ENCODE measurements around the gene TNFRSF18.
A peak's percentile ranks its signal among the peaks of the same experiment; 100 is the strongest.

TNFRSF18 gene

DNA sequence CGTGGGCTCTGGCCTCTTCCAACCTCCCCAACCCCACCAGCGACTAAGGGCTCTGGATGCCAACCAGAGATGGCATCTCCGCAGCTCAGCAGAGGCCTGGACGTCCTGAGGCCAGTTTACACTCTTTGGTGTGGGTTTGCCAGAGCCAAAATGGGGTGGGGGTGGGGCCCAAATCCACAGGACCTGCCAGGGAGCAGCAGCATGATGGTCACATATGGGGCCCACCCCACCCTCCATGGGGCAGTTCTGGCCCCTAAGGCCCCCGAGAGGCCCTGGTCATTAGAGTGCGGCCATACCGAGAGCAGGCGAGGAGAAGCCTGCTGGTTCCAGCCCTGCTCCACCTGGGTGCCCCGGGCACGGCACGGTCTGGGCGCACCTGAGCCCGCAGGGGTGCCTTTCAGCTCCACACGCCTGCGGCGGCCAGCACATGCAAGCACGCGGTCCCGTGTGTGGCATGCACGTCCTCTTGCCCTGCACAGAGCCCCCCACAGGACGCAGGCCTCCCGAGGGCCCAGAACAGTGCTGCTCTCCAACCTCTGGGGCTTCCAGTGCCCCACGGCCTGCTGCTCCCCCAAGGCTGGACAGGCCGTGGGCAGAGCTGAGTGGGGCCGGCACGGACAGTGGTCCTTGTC lies 35.3 kb upstream of the TNFRSF18 start:
- FAIRE-seq (no peak), DNase-seq (ENCODE audit: extremely low spot score, insufficient read length, low read depth) (no peak)

DNA sequence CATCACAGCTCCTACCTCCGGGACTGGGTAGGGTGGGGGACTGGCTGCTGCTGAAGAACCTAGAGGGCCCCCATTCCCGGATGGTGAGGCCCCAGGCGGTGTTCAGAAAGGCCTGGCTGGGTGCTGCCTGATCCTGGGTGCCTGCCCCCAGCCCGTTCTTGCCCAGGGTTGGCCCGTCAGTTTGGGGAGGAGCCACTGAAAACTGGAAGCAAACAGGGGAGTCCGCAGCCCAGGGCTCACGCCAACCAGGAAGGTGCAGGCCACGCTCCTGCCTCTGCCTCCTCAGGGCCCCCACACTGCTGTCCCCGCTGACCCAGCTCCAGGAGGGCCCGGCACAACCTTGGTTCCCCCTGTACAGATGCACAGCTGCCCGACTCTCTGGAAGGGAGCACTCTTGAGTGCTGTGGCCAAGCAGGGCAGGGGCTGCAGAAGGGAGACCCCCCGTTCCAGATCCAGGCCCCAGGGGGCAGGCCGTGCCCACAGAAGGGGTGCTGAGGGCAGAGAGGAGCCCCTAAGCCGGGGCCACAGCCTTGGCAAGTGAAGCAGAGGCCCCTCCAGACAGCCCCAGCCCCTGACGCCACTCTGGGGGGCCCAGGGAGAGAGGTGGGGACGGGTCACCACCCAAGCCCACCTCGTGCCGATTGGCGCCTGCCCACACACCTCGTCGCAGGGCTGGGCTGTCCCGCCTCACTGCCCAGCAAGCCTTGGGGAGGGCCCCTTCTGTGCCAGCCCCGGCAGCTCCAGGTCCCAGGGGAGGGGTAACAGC lies 34.6 kb upstream of the TNFRSF18 start:
- FAIRE-seq: no peak
- DNase-seq (ENCODE audit: extremely low spot score, insufficient read length, low read depth): no peak

DNA sequence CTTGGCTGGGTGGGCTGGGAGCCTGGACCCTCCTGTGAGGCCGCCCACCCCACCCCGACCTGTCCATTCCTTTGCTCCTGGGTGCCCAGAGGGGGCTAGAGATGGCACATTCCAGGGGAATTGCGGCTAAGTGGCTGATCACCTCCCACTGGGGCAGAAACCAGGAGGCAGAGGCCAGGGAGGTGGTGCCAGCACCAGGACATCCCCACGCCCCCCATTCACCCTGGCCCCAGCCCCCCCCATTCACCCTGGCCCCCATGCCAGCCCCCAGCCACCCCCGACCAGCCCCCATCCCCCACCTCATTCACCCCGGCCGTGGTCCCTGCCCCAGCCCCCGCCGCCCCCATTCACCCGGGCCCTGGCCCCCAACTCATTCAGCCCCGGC lies 33.9 kb upstream of the TNFRSF18 start:
- FAIRE-seq (no peak), DNase-seq (ENCODE audit: extremely low spot score, insufficient read length, low read depth) (no peak)

DNA sequence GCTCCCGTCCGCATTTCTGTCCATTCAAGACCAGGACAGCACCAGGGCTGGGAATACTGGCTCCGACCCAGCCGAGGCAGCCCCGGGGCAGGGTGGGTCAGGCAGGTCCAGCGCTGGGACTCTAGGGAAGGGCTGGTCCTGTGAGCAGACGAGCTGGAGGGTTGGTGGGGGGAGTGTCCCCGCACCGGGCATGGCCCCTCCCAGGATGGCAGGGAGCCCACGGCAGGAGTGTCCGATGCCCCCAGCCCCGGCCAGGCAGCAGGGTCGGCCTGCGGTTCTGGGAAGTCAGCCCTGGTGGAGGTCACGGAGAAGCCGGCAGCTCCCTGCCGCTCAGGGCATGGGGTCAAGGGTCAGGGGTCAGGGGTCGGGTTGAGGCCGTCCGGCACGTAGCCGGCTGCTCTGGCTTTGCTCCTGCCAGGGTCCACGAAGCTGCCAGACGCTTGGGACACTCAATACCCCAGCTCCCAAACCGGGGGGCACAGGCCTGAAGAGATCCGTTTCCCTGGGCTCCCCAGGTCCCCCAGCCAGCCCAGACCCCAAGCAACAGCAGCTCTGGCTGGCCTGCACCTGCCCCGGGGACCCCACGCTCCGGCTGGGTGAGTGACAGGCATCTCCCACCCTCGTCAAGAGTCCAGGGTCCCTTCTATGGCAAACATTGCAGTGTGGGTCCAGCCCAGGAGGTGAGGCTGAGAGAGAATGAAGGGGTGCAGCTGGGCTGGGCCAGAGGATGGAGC lies 33.4 kb upstream of the TNFRSF18 start:
- DNase-seq (ENCODE audit: extremely low spot score, insufficient read length, low read depth): no peak
- FAIRE-seq: no peak

DNA sequence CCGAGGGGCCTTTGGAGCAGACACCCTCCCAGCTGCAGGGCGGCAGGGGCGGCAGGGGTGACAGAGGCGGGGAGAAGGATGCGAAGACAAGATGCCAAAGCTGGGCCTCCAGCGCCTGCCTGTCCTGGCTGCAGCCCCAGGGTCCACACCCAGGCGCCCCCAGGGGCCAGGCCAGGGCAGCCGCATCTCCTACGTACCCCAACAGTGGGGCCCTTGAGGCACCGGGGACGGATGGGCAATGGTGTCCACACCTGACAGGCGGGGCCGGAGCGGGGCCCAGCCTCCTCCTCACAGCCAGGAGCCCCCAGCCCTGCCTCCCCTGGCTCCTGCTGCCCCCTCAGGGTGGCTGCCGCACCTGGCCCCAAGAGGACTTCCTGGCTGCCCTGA lies 32.8 kb upstream of the TNFRSF18 start:
- FAIRE-seq: no peak

DNA sequence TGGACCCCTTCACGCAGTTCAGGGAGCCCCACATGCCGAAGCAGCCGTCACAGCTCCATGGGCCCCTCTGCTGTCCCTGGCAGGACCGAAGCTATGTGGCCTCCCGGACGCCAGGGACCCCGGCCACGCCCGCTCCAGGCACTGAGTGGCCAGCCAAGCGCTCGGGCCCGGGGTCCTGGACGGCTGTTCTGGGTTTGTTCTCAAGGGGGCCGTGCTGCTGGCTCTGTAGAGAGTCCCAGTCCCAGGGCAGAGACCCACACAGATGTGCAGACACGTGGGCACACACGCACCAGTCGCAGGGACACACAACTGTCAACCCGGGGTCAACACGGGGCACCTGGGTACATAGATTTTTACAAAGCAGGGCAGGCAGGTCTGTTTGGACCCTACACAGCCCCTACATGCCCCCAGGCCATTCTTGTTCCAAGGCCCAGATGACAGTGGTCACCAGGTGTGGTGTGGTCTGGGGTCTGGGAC lies 32.3 kb upstream of the TNFRSF18 start:
- DNase-seq (ENCODE audit: extremely low spot score, insufficient read length, low read depth): no peak
- FAIRE-seq: no peak

More for the DNA sequence above, 32.8 kb upstream of the TNFRSF18 start:
- no peak for DNase-seq (ENCODE audit: extremely low spot score, insufficient read length, low read depth)

DNA sequence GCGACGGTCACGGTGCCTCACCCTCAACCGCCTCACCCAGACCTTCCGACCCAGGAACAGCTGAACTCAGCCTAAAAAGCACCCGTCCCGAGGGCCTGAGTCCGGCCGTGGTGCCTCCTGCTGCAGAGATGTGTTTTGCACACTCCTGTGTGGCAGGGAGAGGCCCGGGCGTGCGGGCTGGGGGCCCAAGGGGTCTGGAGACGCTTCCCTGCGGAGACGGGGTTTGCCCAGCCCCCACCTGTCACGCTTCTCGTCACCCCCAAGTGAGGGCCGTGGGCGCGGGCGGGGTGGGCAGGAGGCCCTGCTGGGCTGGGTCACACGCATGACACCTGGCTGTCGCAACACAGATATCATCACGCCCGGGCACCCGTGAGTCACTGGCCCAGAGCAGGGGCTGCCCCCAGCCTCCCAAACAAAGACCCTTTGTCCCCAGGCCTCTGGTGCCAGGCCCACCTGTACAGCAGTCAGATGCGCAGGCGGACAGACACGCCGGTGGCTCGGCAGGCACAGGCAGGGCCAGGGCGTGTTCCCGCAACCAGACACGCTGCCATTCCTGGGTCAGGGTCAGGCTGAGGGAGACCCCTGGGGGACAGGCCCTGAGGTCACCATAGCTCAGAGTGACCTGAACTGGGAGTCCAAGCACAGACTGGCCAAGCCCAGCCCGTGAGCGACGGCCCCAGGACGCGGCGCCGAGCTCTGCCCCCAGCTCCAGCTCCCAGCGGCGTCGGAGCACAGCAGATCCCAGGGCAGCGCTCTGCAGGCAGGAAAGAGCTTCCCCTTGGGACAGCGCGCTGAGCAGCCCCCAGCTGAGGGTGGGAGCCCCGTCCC lies 31.7 kb upstream of the TNFRSF18 start:
- FAIRE-seq (no peak), DNase-seq (ENCODE audit: extremely low spot score, insufficient read length, low read depth) (no peak)

DNA sequence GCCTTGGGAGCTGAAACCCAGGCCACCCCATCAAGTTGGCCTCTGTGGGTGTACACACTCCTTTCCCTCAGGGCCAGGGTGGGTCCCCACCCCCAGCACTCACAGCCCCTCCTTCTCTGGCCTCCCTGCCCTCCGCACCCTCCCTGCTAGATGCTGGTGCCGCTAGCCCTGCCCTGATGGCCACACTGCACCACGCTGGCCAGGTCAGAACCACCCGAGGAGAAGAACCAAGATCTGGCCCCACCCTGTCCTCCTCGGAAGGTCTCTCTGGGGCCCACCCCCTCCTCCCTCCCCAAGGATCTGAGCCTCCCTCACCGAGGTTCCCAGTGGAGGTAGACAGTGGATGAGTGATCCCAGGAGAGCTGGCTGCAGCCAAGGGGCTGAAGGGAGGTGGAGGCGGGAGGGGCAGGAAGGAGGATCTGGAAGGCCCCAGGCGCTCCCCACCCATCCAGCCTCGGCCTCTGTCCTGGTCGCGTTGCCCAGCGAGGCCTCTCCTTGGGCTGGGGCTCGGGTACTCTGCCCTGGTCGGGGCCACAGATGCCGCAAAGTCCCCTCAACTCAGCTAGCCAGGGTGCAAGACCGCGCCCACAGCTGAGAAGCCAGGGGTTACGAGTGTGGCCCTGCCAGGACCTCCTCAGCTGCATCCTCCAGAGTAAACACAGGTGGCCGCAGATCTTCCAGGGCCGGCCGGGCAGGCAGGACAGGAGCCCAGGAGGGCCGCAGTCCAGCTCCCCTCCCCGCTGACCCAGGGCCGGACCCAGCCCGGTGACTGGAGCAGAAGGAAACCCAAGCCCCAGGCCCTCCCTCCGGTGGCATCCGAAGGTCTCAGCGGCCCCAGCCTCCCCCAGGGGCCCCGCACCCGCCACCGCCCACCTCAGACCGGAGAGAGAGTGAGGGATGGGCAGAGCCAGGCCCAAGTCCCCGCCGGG lies 30.8 kb upstream of the TNFRSF18 start:
- FAIRE-seq (no peak), DNase-seq (ENCODE audit: extremely low spot score, insufficient read length, low read depth) (no peak)

DNA sequence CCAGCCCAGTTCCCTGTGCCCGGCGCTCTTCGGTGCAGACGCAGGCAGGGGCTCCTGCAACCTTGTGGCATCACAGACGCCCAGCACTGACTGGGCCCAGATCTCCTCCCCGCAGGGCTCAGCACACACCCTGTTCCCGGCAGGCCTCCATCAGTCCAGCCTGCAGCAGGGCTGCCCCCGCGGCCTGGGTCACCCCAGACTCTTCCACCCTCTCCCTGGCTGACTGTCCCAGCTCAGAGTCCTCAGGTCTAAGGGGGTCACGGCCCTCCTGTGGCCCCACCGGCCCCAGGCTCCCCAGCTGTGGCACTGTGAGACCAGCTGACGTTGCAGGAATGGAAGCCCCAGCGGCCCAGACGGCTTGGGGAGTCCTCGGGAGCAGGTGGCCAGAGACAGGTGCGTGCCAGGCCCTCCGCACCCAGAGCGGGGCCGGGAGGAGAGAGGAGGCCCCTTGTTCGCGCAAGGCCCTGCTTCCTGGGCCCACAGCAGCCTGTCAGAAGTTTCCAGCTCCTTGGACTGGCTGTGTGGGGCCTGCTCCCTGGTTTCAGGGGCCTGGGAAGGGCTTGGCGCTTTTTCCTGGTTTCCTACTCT lies 29.9 kb upstream of the TNFRSF18 start:
- no peak for FAIRE-seq

DNA sequence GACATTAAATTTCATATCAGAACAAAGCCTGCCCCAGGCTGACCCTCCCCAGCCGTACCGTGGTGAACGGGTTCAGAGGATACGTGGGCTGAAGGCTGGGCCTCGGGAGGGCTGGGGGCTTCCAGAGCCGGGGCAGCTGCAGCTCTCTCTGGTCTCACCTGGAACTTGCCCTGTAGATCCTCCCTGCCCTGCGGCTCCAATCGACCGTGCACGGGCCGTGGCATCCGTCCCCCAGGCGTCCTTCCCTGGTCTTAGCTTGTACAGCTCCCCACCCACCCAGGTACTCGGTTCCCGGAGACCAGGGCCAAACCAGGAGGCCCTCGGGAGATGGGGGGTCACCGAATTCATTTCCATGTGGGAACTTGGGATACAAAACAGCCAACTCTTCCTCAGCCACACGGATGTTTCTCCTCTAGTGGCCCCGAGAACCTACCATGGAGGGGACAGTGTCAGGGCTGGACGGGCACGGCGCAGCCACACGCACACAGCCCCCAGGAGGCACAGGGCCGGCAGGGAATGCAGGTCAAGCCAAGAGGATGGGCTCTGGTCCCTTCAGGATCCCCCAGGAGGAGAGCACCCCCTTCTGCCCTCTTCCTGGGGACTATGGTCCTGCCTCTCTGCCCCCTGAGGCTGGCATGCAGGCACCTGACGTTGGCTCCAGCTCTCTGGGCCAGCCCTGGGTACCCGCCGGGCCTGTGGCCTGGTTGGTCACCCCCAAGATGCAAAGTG lies 28.8 kb upstream of the TNFRSF18 start:
- FAIRE-seq (no peak), DNase-seq (ENCODE audit: extremely low spot score, insufficient read length, low read depth) (no peak)

More for the DNA sequence above, 29.9 kb upstream of the TNFRSF18 start:
- DNase-seq (ENCODE audit: extremely low spot score, insufficient read length, low read depth): no peak

DNA sequence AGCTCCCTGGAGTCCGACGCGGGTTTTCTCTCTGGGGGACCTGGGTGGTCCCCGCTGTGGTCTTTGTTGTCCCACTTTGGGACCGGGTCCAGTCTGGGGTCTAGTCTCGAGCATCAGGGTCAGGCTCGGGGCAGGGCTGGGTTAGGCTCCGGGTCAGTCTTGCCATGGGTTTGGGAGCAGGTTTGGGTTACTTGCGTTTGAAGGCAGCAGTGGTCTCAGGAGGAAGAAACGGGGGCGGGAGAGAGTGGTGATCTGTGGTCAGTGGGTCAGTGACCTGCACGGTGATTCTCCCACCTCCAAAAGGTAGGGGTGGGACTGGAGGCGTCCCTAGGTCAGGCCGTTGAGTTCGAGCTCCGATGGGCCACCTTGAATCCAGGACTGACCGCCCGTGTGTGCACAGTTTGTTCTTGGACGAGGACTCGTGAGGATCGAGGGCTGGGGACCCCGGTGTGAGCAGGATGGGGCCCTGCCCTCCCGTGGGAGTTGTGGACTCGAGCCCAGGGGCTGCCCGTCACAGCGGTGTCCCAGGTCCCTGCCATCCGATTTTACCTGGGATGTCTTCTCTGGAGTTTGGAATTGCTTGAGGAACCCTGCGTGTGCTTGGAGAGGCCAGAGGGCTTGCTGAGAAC lies 27.9 kb upstream of the TNFRSF18 start:
- DNase-seq (ENCODE audit: extremely low spot score, insufficient read length, low read depth) (no peak), FAIRE-seq (no peak)

DNA sequence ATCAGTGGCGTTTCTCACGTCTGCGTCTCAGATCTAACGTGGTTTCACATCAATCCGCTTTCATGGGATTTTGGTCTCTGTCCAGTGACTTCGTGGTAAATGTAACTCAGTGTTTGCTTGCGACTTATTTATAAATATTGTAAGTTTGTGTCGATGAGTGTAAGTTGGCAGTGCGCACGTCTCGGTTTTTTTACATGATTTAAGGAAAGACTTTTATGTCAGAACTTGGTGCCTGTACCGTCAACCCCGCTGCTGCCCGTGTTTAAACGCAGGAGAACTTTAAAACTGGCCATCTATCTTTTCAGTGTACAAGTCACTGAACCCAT lies 27.1 kb upstream of the TNFRSF18 start:
- no peak for FAIRE-seq
- DNase-seq (ENCODE audit: extremely low spot score, insufficient read length, low read depth): no peak

DNA sequence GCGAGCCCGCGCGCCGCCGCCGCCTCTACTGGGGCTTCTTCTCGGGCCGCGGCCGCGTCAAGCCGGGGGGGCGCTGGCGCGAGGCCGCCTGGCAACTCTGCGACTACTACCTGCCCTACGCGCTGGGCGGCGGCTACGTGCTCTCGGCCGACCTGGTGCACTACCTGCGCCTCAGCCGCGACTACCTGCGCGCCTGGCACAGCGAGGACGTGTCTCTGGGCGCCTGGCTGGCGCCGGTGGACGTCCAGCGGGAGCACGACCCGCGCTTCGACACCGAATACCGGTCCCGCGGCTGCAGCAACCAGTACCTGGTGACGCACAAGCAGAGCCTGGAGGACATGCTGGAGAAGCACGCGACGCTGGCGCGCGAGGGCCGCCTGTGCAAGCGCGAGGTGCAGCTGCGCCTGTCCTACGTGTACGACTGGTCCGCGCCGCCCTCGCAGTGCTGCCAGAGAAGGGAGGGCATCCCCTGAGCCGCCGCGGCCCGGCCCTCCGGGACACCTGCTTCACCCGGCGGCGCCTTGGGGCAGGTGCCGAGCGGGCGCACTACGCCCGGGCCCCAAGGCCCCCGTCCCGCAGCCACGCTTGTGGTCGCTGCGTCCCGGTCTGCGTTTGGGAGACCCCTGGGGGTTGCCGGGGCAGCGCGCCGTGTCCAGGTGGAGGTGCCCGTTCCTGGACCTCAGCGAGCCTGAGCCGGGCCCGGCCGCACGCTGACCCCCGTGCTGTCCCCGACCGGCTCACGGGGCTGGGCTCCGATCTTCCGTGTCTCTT lies 26.6 kb upstream of the TNFRSF18 start:
- no peak for DNase-seq (ENCODE audit: extremely low spot score, insufficient read length, low read depth)
- FAIRE-seq: no peak

DNA sequence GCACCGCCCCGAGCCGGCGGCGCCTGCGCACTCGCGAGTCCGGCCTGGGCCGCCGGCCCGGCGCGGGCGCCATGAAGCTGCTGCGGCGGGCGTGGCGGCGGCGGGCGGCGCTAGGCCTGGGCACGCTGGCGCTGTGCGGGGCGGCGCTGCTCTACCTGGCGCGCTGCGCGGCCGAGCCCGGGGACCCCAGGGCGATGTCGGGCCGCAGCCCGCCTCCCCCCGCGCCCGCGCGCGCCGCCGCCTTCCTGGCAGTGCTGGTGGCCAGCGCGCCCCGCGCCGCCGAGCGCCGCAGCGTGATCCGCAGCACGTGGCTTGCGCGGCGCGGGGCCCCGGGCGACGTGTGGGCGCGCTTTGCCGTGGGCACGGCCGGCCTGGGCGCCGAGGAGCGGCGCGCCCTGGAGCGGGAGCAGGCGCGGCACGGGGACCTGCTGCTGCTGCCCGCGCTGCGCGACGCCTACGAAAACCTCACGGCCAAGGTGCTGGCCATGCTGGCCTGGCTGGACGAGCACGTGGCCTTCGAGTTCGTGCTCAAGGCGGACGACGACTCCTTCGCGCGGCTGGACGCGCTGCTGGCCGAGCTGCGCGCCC lies 25.9 kb upstream of the TNFRSF18 start, which contains the start of gene B3GALT6:
Gene B3GALT6 (plus strand): TSS at position 30 of the 588 bp plus-strand sequence. CDS start 42 bp downstream, at position 72.
- FAIRE-seq: no peak

DNA sequence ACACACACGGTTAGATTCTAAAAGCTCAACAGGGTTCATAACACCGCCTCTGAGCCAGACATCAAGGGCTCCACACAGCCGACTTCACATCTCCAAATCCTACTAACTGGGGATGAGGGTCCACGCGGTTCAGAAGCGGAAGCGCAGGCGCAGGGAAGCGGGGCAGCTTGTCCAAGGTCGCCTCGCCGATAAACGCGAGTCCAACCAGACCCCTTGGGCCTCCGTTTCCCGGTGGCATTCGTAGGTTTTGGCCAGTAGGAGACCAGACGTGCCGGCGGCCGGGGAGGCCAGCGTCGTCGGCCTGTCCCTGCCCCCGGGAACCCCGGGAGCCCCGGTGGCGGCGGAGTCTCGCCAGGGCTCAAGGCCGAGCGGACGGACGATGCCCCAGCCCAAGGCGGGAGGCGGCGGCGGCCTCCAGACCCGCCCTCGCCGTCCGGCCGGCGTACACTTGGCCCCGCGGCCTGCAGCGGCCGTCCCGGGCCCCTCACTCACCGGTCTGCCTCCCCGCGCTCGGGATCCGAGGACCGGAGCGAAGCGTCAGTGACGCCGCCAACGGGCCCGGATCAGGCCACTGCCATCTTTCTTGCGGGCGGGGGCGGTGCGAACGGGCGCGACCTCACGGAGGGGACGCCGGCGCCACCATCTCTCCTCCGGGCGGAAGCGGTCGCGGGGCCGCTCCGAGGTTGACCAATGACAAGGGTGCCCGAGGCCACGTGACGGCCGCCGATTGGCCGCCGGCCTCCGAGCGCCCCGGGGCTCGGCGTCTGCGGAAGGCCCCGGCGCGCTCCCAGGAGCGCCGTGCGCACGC lies 25.2 kb upstream of the TNFRSF18 start, which contains the start of gene SDF4:
Gene SDF4 (minus strand): TSS at position 602 of the 808 bp plus-strand sequence. CDS start 3,229 bp downstream, outside the sequence.
- DNase-seq (ENCODE audit: extremely low spot score, insufficient read length, low read depth) (peak; percentile 99), FAIRE-seq (peak; percentile 96)

More for the DNA sequence above, 25.9 kb upstream of the TNFRSF18 start, which contains the start of gene B3GALT6:
- no peak for DNase-seq (ENCODE audit: extremely low spot score, insufficient read length, low read depth)

Data from GM18507 (cell line).